Suprapubic skin (tissue), 3 donors: ENCODE data around the gene KCNJ6.

Experiments
- EP300 ChIP-seq: sonication (generic); formaldehyde crosslinking; IDR thresholded peaks from one replicate; pipeline ENCODE4 v1.6.1; 2017; ENCODE audit warnings: antibody characterized with exemption
- TF ChIP-seq, protein P1 (sequence below), 2 donors: fragments of 200-600 bp in 1 of 2; fragments of 450-650 bp in 1 of 2; sonication (generic) in 1 of 2; IDR thresholded peaks; one replicate each; pipeline ENCODE4 v1.5.1; 2016 to 2019; ENCODE audit warnings: antibody characterized with exemption in 2 of 2, mild to moderate bottlenecking in 1 of 2, moderate library complexity in 1 of 2

DNA sequence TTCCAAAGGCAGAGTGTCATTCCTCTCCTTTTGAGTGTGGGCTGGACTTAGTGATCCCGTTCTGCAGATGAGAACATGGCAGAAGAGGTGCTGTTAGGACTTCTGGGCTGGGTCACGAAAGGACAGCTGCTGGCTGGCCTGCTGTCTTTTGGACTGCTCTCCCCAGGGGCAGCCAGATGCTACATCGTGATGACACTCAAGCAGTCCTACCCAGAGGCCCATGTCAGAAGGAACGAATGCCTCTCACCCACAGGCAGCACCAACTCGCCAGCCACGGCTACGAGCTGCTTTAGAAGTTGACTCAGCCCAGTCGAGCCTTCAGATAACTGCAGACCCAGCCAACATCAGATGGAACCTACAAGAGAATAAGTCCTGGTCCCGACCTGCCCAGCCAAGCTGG is 156.5 kb downstream of the KCNJ6 start:
- TF ChIP-seq, protein P1, sequence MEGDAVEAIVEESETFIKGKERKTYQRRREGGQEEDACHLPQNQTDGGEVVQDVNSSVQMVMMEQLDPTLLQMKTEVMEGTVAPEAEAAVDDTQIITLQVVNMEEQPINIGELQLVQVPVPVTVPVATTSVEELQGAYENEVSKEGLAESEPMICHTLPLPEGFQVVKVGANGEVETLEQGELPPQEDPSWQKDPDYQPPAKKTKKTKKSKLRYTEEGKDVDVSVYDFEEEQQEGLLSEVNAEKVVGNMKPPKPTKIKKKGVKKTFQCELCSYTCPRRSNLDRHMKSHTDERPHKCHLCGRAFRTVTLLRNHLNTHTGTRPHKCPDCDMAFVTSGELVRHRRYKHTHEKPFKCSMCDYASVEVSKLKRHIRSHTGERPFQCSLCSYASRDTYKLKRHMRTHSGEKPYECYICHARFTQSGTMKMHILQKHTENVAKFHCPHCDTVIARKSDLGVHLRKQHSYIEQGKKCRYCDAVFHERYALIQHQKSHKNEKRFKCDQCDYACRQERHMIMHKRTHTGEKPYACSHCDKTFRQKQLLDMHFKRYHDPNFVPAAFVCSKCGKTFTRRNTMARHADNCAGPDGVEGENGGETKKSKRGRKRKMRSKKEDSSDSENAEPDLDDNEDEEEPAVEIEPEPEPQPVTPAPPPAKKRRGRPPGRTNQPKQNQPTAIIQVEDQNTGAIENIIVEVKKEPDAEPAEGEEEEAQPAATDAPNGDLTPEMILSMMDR (IDR thresholded peaks at IDR 0.05) = no peak
- no peak for TF ChIP-seq EP300
